A549 treated with dexamethasone at 1 μM for 4 hours (cell line): ENCODE measurements around the gene GLRX2. TPM values are rescaled to one million over a fixed set of nuclear protein-coding genes. Genes with fewer than 3 reads are reported as not detected.

Source experiments
- total RNA-seq: library from RNA; stranded (reverse); fragments of 200-300 nt; extraction: Qiagen RNA extraction; gene quantifications from 5 replicates; pipeline ENCODE4 v1.2.3, GENCODE V29; 2022

GLRX2 gene, protein sequence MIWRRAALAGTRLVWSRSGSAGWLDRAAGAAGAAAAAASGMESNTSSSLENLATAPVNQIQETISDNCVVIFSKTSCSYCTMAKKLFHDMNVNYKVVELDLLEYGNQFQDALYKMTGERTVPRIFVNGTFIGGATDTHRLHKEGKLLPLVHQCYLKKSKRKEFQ
- total RNA-seq, result 41.1 to 51.1 TPM (median 45.1 TPM) in 5 replicates

DNA sequence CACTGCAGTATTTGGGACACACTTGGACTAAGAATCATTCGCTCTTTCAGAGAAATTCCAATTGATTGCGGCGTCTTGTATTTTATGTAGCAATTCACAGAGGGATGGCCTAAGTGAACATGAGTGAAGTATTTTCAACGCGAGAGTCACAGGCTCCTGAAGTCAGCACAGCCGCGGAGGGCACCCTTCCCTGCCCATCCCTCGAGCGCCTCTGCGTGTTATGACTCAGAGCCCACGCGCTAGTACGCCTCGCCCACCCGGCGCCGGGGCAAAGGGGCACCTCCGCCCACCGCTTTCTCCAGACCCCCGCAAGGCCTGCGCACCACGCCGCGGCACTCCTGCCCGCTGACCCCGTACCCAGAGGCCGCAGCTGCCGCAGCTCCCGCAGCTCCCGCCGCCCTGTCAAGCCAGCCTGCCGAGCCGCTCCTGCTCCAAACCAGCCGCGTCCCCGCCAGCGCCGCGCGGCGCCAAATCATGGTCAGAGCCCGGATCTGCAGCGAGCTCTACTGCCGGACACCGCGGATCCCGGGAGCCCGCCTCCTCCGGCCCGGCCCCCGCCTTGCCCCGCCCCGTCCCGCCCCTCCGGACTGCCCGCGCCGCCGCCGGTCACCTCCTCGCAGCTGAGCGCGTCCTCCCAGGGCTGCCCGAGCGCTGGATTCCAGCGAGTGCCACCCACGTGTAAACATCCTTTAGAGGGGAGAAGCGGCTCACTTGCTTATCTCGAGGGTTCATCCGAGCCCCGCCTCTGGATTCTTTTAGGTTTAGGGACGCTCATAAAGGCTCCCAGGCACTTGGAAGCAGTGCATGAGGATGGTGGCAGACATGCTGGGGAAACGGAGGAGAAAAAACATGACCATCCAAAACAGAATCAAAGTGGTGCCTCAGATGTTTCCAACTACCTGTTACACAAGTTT is at the start of gene GLRX2:
GLRX2 (minus strand) TSS at position 508 of the 914 bp plus-strand sequence; CDS start at position 476, 32 bp downstream.

DNA sequence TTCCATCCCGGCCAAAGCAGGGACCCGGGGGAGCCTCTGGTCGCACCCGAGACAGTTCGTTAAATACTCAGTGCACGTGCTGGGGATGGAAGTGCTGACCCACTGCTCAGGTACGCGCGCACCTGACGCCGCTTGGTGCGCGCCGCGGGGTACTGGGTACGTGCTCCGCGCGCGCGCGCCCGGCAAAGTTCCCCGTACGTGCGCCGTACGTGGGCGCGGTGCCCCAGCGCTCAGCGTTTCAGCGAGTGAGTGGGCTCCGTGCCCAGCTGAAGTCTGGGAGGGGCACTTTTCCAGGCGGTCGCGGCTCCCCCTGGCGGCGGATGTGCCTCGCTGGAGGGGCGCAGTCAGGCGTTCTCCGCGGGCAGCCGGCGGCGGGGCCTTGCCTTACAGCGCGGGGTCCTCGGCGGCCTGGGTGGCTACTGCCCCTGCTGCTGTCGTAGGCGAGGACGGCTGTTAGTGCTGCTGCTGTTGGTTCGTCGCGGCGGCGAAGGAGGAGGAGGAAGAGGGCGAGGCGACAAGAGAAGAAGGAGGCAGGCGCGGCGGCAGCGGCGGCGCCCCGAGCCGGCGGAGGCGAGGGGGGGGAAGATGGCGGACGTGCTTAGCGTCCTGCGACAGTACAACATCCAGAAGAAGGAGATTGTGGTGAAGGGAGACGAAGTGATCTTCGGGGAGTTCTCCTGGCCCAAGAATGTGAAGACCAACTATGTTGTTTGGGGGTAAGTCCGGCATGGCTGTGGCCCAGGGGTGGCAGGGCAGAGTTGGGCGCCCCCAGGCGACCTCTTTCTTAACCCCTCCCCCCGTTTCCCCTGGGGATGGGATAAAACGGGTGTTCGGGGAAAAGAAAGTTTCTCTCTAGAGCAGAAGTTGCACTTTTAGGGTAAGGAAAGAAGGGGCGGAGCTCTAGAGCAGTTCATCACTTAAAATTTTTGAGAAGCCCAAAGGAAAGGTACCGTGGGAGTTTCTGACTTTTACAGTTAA is 16.7 kb upstream of the GLRX2 start, which contains the start of gene CDC73:
CDC73 (plus strand) TSS at position 416 of the 978 bp plus-strand sequence; CDS start at position 586, 170 bp downstream.

DNA sequence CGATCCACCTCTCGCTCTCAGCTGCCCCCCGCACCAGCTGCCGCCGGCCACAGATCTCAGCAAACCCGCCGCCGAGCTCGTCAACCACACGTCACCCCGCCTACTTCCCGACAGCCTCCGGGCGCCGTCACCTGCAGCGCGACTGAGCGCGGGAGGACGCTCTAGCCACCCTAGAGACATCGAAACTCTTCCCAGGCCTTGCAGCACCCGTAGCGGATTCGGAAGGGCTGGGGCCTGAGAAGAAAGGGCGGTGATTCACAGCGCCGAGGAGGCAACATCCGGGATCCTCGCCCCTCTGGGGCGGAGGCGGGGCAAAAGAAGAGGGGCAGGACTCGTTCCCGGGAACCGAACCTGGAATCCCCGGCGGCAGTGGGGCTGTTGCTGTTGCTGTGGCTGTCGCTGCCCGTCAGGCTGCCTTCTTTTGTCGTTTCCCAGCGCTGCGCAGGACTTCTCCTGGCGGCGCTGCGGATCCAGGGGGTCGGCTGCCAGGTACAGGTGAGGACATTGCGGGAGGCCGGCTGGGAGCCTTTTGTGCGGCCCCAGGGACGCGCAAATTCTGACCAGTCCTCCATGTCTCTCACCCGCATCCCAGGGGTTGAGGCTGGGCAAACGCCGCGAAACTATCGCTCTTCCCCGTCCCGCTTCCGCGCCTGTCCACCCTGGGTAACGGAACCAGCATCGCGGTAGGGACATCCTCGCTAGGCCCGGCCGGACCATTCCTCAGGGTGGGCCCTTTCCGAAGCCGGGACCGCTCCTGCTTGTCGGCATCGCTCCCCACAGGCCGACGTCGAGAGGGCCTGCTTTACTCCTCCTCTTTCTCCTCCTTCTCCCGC is 45.7 kb downstream of the GLRX2 start, which contains the start of the genes RO60 and UCHL5:
RO60 (plus strand) TSS at position 331 of the 833 bp plus-strand sequence. CDS start 9,443 bp downstream, outside the sequence.
UCHL5 (minus strand) TSS at position 79 of the 833 bp plus-strand sequence. CDS start 100 bp downstream, outside the sequence.

Other genes with a start within 250 kb of the GLRX2 start
- 38.2 to 49.1 TPM (median 45.2 TPM) in 5 replicates for gene UCHL5, start 46.1 kb downstream of the GLRX2 start, total RNA-seq
- 22.2 to 29.0 TPM (median 27.1 TPM) in 5 replicates for gene RO60, start 45.8 kb downstream of the GLRX2 start, total RNA-seq
- 29.0 to 33.7 TPM (median 30.3 TPM) in 5 replicates for gene CDC73, start 16.6 kb upstream of the GLRX2 start, total RNA-seq
- gene B3GALT2, start 81.2 kb upstream of the GLRX2 start, total RNA-seq, result not detected in 5 replicates